K562 (cell line): Measurements from ENCODE around the gene TCF3. TPM values are rescaled to one million over a fixed set of nuclear protein-coding genes. Genes with fewer than 3 reads are reported as not detected.
A peak's percentile ranks its signal among the peaks of the same experiment; 100 is the strongest.

Source experiments
- ARID1B ChIP-seq: fragments of 450-650 bp; IDR thresholded peaks from 2 replicates; pipeline ENCODE4 v1.6.1; 2016; ENCODE audit warnings: antibody characterized with exemption, mild to moderate bottlenecking, inconsistent platforms
- ARID2 ChIP-seq: fragments of 450-650 bp; IDR thresholded peaks from 2 replicates; pipeline ENCODE4 v1.6.1; 2017; ENCODE audit warnings: antibody characterized with exemption, mild to moderate bottlenecking
- EP400 ChIP-seq: fragments of 450-650 bp; IDR thresholded peaks from 2 replicates; pipeline ENCODE4 v1.6.1; 2017; ENCODE audit warnings: antibody characterized with exemption, mild to moderate bottlenecking, moderate library complexity
- OTX1 ChIP-seq: fragments of 450-650 bp; formaldehyde crosslinking; IDR thresholded peaks from 2 replicates; pipeline ENCODE4 v1.4.0; 2022; ENCODE audit warnings: mild to moderate bottlenecking
- PKNOX1 ChIP-seq: fragments of 450-650 bp; IDR thresholded peaks from 2 replicates; pipeline ENCODE4 v1.6.1; 2016
- SOX6 ChIP-seq: fragments of 450-650 bp; IDR thresholded peaks from 2 replicates; pipeline ENCODE4 v1.6.1; 2014; ENCODE audit warnings: mild to moderate bottlenecking
- SRSF9 ChIP-seq: fragments of 200-400 bp; formaldehyde crosslinking; IDR thresholded peaks from 2 replicates; pipeline ENCODE4 v1.6.1; 2017; ENCODE audit warnings: low read depth, low read length, borderline replicate concordance
- TARDBP ChIP-seq: fragments of 450-650 bp; IDR thresholded peaks from 2 replicates; pipeline ENCODE4 v1.6.1; 2016
- TFAP4 ChIP-seq: sonication (generic); formaldehyde crosslinking; IDR thresholded peaks from 2 replicates; pipeline ENCODE4 v1.8.0; 2022; ENCODE audit warnings: missing genetic modification reagents, mild to moderate bottlenecking, moderate library complexity, borderline replicate concordance
- ZBED1 ChIP-seq: IDR thresholded peaks from 2 replicates; pipeline ENCODE4 v1.6.1; 2014
- ZNF384 ChIP-seq: IDR thresholded peaks from 2 replicates; pipeline ENCODE4 v1.6.1; 2012; ENCODE audit warnings: low read depth, low read length, improper control_type of control experiment
- ZNF431 ChIP-seq: sonication (generic); formaldehyde crosslinking; IDR thresholded peaks from 2 replicates; pipeline ENCODE4 v1.8.0; 2022; ENCODE audit warnings: mild to moderate bottlenecking, missing genetic modification reagents
- polyA plus RNA-seq, 8 experiments: library from polyadenylated mRNA; depleted of rRNA in 4 of 8; stranded (reverse) in 5 of 8; unstranded in 3 of 8; fragments of >200 nt; fragmentation: Nextera tagmentation in 2 of 8; fragmentation: Illumina TruSeq in 1 of 8; extraction: Ambion mirVana in 2 of 8; extraction: Trizol in 1 of 8; gene quantifications; 2 replicates each; pipeline versions ENCODE4 v1.2.1 to v1.2.3, GENCODE V29; 2011 to 2014; ENCODE audit warnings: inconsistent platforms in 1 of 8, missing spikeins in 1 of 8
- total RNA-seq, 7 experiments: library from RNA; depleted of rRNA in 6 of 7; stranded (reverse); fragments of >200 nt in 6 of 7; fragmentation: Illumina TruSeq in 2 of 7; extraction: Trizol in 2 of 7; gene quantifications; 2 replicates each; pipeline versions ENCODE4 v1.2.1 to v1.2.3, GENCODE V29; 2011 to 2021; ENCODE audit warnings: low replicate concordance in 1 of 7
- TF ChIP-seq, protein P1 (sequence below): sonication (generic); formaldehyde crosslinking; IDR thresholded peaks from 2 replicates; pipeline ENCODE4 v1.8.1; 2023; ENCODE audit warnings: missing genetic modification reagents, mild to moderate bottlenecking, borderline replicate concordance
- TF ChIP-seq, protein P2 (sequence below): fragments of 450-650 bp; IDR thresholded peaks from 2 replicates; pipeline ENCODE4 v1.6.1; 2017; ENCODE audit warnings: antibody characterized with exemption, mild to moderate bottlenecking
- TF ChIP-seq, protein P3 (sequence below), 2 experiments: IDR thresholded peaks; 2 replicates each; pipeline ENCODE4 v1.6.1; 2011; ENCODE audit warnings: borderline replicate concordance in 1 of 2, control low read depth in 1 of 2, low read depth in 1 of 2, low read length in 1 of 2, mild to moderate bottlenecking in 1 of 2, mixed read lengths in 1 of 2, moderate library complexity in 1 of 2; ENCODE audit not compliant: insufficient read depth in 1 of 2, insufficient read length in 1 of 2, poor library complexity in 1 of 2, severe bottlenecking in 1 of 2; ENCODE audit errors: extremely low read depth in 1 of 2

TCF3 gene
- total and polyA plus RNA-seq, 9 of the 15 experiments (the other 6 are each of a cell fraction or from before 2014, with no cell fraction given): 5.6 to 259 (median 84.0) TPM

- TF ChIP-seq PKNOX1: peak; percentile 53
- TF ChIP-seq ZNF384: peak; percentile 57; the same call in 1 of the 2 replicates
- TF ChIP-seq ZBED1: no peak
- TF ChIP-seq ARID1B: peak; percentile 16
- TF ChIP-seq EP400: peak; percentile 98
- TF ChIP-seq ARID2: peak; percentile 98
- 0 out of 2 replicates have a peak, but pooled peaks have one; percentile 10 for TF ChIP-seq ZNF431 (CRISPR knock-in tag)
- TF ChIP-seq TFAP4: peak; percentile 70; the same call in 1 of the 2 replicates
- peak; percentile 41; the same call in 1 of the 2 replicates for TF ChIP-seq SOX6
- TF ChIP-seq OTX1 (CRISPR knock-in tag): no peak
- TF ChIP-seq, protein P1, sequence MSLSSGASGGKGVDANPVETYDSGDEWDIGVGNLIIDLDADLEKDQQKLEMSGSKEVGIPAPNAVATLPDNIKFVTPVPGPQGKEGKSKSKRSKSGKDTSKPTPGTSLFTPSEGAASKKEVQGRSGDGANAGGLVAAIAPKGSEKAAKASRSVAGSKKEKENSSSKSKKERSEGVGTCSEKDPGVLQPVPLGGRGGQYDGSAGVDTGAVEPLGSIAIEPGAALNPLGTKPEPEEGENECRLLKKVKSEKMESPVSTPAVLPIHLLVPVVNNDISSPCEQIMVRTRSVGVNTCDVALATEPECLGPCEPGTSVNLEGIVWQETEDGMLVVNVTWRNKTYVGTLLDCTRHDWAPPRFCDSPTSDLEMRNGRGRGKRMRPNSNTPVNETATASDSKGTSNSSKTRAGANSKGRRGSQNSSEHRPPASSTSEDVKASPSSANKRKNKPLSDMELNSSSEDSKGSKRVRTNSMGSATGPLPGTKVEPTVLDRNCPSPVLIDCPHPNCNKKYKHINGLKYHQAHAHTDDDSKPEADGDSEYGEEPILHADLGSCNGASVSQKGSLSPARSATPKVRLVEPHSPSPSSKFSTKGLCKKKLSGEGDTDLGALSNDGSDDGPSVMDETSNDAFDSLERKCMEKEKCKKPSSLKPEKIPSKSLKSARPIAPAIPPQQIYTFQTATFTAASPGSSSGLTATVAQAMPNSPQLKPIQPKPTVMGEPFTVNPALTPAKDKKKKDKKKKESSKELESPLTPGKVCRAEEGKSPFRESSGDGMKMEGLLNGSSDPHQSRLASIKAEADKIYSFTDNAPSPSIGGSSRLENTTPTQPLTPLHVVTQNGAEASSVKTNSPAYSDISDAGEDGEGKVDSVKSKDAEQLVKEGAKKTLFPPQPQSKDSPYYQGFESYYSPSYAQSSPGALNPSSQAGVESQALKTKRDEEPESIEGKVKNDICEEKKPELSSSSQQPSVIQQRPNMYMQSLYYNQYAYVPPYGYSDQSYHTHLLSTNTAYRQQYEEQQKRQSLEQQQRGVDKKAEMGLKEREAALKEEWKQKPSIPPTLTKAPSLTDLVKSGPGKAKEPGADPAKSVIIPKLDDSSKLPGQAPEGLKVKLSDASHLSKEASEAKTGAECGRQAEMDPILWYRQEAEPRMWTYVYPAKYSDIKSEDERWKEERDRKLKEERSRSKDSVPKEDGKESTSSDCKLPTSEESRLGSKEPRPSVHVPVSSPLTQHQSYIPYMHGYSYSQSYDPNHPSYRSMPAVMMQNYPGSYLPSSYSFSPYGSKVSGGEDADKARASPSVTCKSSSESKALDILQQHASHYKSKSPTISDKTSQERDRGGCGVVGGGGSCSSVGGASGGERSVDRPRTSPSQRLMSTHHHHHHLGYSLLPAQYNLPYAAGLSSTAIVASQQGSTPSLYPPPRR (CRISPR knock-in tag): peak; percentile 61; the same call in 1 of the 2 replicates
- TF ChIP-seq TARDBP: 0 out of 2 replicates have a peak, but pooled peaks have one; percentile 30
- TF ChIP-seq SRSF9: no peak
- TF ChIP-seq, protein P2, sequence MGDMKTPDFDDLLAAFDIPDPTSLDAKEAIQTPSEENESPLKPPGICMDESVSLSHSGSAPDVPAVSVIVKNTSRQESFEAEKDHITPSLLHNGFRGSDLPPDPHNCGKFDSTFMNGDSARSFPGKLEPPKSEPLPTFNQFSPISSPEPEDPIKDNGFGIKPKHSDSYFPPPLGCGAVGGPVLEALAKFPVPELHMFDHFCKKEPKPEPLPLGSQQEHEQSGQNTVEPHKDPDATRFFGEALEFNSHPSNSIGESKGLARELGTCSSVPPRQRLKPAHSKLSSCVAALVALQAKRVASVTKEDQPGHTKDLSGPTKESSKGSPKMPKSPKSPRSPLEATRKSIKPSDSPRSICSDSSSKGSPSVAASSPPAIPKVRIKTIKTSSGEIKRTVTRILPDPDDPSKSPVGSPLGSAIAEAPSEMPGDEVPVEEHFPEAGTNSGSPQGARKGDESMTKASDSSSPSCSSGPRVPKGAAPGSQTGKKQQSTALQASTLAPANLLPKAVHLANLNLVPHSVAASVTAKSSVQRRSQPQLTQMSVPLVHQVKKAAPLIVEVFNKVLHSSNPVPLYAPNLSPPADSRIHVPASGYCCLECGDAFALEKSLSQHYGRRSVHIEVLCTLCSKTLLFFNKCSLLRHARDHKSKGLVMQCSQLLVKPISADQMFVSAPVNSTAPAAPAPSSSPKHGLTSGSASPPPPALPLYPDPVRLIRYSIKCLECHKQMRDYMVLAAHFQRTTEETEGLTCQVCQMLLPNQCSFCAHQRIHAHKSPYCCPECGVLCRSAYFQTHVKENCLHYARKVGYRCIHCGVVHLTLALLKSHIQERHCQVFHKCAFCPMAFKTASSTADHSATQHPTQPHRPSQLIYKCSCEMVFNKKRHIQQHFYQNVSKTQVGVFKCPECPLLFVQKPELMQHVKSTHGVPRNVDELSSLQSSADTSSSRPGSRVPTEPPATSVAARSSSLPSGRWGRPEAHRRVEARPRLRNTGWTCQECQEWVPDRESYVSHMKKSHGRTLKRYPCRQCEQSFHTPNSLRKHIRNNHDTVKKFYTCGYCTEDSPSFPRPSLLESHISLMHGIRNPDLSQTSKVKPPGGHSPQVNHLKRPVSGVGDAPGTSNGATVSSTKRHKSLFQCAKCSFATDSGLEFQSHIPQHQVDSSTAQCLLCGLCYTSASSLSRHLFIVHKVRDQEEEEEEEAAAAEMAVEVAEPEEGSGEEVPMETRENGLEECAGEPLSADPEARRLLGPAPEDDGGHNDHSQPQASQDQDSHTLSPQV: peak; percentile 90
- TF ChIP-seq, protein P3, sequence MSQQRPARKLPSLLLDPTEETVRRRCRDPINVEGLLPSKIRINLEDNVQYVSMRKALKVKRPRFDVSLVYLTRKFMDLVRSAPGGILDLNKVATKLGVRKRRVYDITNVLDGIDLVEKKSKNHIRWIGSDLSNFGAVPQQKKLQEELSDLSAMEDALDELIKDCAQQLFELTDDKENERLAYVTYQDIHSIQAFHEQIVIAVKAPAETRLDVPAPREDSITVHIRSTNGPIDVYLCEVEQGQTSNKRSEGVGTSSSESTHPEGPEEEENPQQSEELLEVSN (IDR thresholded peaks at IDR 0.05; ENCODE audit: borderline replicate concordance in 1 of 2, extremely low read depth in 1 of 2, insufficient read depth in 1 of 2, insufficient read length in 1 of 2, low read depth in 1 of 2, low read length in 1 of 2, poor library complexity in 1 of 2, severe bottlenecking in 1 of 2): peak; percentile 93 to 98
These were observed 19.8 kb upstream of the TCF3 start (continued) for GRCh38 chr19:1672038-1672768.
